GM18907 (cell line): ENCODE measurements around the gene FGF22.

ENCODE experiments used
- ATAC-seq: cut with Tn5 transposase; IDR thresholded peaks from one replicate; pipeline ENCODE4 v1.9.1; 2021; ENCODE audit warnings: mild to moderate bottlenecking, moderate library complexity; ENCODE audit not compliant: unreplicated experiment

FGF22 gene

GRCh38 chr19:641702-642101 is 2.0 kb downstream of the FGF22 start:
- ATAC-seq = no peak

- ATAC-seq = no peak
Measured at GRCh38 chr19:642767-643727, 3.4 kb downstream of the FGF22 start.

DNA sequence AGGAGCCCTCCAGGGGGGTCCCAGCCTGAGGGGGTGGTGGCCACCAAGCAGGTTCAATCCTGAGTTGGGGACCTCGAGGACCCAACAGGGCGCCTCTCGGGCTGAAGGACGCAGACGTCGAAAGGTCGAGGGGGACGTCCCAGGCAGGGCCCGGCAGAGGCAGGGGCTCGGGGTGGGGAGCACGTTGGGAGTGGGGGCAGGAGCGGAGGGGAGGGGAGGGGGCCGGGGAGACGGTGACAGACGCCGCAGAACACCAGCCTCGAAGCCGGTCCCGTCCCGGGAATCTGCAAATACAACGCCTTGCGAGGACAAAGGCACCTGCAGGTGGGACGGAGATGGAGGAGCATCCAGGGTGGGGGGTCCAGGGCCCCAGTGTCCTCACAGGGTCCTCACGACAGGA is 4.1 kb downstream of the FGF22 start:
- no peak for ATAC-seq

GRCh38 chr19:644363-644762 is 4.7 kb downstream of the FGF22 start:
- ATAC-seq = no peak

DNA sequence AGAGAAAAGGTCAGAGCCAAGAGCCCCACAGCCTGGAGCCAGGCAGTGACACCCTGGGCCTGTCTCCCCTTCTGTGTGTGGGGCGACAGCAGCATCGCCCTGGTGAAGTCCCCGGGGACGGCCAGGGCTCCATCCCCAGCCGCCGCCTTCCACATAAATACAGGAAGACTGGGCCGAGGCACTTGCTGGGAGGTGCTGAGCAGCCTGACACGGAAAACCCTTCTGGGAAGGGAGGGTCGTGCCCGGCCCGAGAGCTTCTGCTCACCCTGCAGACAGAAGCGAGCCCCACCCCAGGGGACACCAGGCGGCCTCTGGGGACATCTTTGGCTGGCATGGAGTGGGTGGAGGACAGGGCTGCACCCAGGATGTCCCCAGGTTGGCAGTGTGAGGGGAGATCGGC is 5.1 kb downstream of the FGF22 start:
- ATAC-seq = no peak

- no peak for ATAC-seq
Measured at GRCh38 chr19:645912-646778, 6.5 kb downstream of the FGF22 start.

- no peak for ATAC-seq
Measured at GRCh38 chr19:646779-647565, 7.3 kb downstream of the FGF22 start.

DNA sequence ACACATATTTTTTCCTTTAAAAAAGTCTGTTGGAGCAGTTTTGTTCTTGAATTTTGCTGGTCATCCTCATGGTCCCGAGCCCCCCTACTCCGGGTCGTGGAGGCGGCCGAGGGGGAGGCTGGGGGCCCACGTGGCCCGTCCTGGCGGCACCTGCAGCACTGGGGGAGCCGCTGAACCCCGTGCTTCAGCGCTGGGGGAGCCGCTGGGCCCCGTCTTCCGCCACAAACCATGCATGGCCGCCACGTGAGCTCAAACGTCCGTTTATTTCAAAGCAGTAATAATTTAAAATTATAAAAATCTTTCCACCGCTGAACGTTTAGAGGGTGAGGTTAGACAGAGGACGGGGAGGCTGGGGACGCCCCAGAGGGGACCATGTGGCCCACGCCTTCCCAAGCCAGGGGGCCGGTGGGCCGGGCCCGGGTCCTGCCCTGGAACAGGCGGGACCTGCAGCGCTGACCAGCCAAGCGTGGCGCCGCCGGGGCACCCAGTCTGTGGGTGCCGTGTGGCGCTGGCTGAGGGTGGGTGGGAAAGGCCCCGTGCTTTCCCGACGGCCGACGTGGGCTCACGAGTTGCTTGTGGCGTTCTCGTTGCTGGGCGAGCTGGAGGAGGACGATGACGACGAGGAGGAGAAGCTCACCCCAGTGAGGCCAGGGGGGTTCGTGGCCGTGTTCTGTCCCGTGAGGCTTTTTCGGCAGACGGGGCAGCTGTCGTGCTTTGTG is 8.0 kb downstream of the FGF22 start:
- ATAC-seq = no peak

- ATAC-seq = no peak
Measured at GRCh38 chr19:648305-648704, 8.6 kb downstream of the FGF22 start.

GRCh38 chr19:648904-649801 is 9.5 kb downstream of the FGF22 start:
- no peak for ATAC-seq

DNA sequence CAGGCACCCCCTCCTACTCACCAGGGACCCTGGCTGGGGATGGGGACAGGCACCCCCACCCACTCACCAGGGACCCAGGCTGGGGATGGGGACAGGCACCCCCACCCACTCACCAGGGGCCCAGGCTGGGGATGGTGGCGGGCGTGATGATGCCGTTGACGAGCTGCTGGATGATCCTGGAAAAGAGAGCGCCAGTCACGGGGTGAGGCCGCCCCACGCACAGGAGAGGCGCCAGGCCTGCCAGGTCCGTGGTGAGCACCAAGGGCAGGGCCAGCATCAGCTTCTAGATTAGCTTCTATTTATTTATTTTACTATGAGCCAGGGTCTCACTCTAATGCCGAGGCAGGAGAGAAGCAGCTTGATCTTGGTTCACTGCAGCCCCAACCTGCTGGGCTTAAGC is 10.4 kb downstream of the FGF22 start:
- no peak for ATAC-seq

DNA sequence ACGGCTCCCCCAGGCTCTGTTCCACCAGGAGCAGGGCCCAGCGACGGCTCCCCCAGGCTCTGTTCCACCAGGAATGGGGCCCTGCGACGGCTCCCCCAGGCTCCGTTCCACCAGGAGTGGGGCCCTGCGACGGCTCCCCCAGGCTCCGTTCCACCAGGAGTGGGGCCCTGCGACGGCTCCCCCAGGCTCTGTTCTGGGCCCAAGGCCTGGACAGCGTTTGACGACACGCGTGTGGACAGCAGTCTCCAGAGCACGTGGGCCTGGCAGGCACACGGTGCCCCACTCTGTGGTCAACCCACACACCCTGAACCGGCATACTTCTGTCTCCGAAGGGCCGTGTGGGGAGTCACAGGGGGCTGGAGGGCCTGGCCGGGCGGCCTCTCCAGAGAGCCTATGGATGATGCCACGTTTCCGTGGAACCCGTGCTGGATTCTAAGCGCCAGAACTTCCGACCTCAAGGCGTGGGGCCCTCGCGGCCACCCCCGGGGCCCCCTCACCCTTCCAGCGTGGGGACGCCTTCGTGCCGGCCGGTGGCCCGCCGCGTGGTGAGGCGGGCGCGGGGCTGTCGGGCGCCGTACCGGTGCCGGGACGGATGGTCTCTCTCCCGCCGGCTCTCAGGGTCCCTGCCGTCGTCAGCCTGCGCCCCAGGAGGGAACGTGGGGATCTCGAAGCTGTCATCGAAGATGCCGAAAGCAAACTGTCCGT is 11.6 kb downstream of the FGF22 start:
- no peak for ATAC-seq

DNA sequence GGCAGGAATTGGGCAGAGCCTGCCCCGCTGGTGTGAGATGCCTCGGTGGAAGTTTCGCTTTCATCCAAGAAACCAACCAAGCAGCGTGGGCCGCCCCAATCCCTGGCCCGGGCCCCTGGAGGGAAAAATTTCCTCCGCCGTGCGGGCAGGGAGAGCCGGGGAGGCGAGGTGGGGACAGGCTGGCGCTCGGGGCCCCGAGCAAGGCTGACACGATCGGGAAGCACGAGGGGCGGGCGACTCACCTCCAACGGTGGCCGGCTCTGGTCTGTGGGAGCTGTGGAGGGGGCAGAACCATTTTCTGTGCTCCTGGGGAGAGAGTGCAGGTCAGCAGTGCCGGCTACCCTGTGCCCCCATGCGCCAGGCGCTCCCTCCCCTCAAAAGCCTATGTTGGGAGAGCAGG is 12.3 kb downstream of the FGF22 start:
- ATAC-seq = no peak

GRCh38 chr19:652467-653389 is 13.0 kb downstream of the FGF22 start:
- ATAC-seq = no peak

- ATAC-seq = no peak
Measured at GRCh38 chr19:653425-653824, 13.7 kb downstream of the FGF22 start.

DNA sequence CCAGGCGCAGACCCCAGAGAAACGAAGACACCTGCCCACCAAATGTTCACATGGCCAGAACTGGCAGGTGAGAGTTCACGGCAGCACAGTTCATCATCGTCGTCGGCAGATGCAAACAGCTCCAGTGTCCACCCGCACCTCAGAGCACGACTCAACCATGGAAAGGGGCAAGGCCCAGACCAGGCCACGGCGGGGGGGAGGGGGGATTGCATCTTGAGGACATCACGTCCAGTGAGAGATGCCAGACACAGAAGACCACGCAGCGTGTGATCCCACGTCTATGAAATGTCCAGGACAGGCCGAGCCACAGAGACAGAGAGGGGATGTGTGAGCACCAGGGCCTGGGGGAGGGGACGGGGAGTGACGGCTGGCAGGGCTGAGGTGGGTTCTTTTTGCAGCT is 16.0 kb downstream of the FGF22 start:
- no peak for ATAC-seq

DNA sequence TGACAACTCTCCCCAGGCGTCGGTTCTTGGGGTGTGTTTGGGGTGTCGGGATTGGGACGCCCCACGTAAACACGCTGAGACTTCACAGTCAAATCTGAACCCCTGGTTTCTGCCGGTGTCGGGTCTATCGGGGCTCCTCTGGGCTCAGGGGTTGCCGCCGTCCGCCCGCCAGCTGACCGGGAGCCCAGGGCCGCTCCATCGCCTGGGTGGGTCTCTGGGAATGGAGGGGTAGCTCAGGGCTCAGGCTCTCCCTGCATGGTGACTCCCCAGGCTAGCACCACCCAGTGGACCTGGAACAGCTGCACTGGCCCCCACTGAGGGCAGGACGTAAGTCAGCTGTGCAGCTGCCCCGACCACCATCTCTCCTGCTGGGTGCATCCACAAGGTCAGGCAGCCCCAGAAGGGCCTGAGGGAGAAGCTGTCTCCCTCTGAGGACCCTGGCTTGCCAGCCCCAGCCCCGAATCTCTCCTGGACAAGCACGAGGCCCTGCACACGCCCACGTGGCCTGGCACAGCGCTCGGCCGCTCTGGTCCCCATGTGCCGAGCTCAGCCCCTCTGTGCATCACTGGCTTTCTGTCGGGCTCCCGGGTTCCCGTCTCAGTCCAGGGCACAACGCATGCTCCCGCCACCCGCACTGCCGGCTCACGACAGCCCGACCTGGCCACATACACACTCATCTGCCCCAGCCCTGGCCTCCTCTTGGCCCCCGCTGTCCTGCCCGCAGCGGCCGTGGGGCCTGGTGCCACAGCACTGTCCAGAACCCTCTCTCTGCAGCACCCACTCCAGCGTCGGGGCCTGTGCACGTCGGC is 17.3 kb downstream of the FGF22 start:
- ATAC-seq = no peak
